GM12873 (cell line): Measurements from ENCODE around the gene LRRC15.

Source experiments
- TF ChIP-seq, protein P1 (sequence below): IDR thresholded peaks from 2 replicates; pipeline ENCODE4 v1.5.1; 2012; ENCODE audit warnings: low read depth, mild to moderate bottlenecking, moderate library complexity, low read length, control low read depth; ENCODE audit not compliant: insufficient read depth; ENCODE audit errors: missing control alignments

Gene LRRC15

DNA sequence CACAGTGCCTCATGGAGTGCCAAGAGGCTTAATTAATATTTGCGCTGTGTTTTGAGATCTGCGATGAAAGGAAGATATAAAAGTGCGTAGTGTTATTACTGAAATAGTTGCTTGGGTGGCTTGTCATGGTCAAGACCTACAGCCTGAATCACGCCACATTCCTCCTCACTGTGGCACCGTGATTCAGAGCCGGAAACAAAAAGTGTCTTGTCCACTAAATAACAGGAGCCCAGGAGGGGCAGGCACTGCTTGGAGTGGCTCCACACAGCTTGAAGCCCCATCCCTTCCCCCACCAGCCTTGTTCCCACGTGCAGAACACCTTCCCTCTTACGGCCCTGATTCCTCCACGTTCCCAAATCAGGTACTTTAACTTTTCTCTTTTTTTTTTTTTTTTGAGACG, 1.2 kb upstream of the LRRC15 start:
- TF ChIP-seq, protein P1, sequence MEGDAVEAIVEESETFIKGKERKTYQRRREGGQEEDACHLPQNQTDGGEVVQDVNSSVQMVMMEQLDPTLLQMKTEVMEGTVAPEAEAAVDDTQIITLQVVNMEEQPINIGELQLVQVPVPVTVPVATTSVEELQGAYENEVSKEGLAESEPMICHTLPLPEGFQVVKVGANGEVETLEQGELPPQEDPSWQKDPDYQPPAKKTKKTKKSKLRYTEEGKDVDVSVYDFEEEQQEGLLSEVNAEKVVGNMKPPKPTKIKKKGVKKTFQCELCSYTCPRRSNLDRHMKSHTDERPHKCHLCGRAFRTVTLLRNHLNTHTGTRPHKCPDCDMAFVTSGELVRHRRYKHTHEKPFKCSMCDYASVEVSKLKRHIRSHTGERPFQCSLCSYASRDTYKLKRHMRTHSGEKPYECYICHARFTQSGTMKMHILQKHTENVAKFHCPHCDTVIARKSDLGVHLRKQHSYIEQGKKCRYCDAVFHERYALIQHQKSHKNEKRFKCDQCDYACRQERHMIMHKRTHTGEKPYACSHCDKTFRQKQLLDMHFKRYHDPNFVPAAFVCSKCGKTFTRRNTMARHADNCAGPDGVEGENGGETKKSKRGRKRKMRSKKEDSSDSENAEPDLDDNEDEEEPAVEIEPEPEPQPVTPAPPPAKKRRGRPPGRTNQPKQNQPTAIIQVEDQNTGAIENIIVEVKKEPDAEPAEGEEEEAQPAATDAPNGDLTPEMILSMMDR = no peak

DNA sequence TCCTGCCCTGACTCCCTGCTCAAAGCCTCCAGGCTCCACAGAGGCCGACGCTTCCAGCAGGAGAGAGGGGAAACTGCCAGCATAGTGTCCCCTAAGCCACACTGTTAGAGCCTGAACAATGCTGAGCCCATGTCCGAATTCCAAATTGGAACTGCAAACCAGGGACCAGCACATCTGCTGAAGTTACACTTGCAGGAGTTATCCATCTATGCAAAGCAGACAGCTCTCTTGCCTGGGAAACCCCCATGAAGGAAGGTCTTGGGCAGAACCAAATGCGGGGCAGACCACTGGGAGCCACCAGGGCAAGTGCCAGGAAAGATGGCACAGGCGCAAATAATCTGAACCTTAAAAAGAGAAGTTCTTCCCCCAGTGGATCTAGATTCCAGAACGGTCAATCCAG, 625 bp downstream of the LRRC15 start:
- TF ChIP-seq, protein P1 = no peak

DNA sequence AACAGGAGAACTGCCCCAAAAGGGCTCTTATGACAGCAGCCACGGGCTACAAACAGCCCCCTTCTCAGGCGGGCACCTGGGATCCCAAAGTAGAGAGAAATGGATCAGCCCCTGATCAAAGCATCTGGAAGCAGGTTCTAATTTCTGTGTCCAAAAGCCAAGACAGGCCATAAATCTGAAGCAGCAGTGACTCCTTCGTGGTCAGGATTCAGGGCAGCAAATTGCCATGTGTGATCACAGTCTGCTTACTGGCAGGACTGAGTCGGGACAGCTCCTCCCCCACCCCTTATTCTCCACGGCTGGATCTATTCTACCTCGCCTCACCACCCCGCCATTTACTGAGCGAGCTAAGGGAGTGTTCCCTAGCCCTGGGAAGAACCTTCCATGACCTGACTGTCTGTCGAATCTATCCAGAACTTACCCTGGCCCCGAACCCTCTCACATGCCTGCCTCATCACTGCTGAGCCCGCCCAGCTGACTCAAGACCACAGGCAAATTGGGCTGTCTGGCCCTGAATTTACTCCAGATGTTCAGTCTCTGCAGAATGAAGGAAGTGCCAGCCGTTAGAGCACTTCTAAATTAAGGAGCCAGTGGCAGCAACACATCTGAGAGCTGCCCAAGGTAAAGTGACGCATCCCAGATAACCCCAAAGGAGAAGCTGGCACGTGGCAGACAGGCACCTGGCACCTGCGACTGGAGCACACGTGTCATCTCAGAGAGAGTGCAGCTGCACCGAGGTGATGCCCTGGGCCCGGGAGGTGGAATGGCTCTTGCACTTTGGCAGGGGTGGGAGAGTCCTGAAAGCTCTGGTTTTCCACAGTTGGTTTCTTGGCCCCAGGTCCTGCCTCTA, 1.3 kb downstream of the LRRC15 start:
- TF ChIP-seq, protein P1 = no peak

DNA sequence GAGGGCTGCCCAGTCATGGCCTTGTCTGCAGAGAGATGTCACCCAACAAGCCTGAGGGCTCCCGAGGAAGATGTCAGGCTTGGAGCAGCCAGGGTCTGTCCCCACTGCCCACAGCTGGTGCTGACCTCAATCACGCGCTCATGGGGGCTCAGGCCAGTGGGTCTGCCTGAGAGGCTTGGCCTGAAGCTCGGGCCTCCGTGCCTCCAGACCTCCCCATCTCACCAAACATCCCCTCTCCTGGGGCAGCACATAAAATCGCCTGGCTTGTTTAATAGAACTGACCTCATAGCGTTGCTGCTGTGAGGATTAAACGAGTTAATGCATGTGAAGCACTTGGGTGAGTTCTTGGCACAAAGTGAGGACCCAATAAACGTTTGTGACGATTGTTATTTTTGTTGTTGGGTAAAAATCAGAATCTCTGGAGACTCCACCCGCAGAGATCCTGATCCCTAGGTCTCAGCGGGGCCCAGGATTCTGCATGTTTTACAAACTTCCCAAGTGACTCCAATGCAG, 3.5 kb downstream of the LRRC15 start:
- TF ChIP-seq, protein P1 = no peak

GRCh38 chr3:194365526-194365925, 4.0 kb downstream of the LRRC15 start:
- TF ChIP-seq, protein P1 = no peak

- TF ChIP-seq, protein P1 = no peak
Observed at GRCh38 chr3:194364652-194365434, 4.7 kb downstream of the LRRC15 start.

DNA sequence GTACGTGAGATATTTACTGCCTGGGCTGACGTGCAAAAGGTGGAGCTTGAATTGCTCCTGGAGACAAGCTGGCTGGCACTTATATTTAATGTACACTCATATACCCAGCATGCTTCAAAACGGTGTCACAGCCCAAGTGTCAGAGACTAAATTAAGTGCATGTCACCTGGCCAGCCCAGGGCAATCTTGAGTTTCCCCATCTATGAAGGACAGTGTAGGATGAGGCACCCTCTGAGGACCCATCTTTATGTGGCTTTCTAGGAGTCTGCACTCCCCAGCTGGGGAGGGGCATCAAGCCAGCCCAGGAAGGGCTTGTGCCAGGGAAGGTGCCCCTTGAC, 5.3 kb downstream of the LRRC15 start:
- TF ChIP-seq, protein P1 = no peak
